8988T (cell line): Measurements from ENCODE around the gene MIGA2.

Source experiments
- DNase-seq: peaks from one replicate; pipeline ENCODE4 v3.0.0; 2011

Gene MIGA2

DNA sequence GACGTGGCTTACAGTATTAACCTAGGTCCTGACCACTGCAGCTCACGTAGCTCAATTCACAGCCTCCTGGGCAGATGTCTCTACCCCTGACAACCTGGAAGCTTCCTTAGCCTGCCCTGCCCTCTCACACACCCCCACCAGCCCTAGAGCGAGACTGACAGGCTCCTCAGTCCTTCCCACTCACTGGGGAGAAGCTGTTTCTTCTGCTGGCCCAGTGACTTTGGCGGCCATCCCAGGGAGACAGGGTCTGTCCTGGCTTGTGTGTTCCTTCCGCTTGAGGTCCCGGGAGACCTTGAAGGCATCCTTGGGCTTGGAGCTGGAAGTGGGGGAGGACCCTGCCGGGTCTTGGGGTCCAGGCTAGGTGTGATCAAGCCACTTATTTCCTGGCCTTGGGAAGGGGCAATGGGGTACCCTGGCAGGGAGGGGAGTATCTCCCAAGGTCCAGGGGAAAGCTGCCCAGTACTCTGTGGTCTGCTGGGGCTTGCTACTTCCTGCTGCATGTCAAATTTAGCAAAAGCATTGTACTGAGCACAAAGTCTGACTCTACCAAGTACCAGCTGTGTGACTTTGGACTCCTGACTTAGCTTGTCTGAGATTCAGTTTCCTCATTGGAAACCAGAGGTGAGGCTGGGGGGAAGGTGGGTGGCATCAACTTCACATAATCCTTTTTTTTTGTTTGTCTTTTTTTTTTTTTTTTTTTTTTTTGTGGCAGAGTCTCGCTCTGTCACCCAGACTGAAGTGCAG lies 1.9 kb downstream of the MIGA2 start:
- DNase-seq, result no peak

DNA sequence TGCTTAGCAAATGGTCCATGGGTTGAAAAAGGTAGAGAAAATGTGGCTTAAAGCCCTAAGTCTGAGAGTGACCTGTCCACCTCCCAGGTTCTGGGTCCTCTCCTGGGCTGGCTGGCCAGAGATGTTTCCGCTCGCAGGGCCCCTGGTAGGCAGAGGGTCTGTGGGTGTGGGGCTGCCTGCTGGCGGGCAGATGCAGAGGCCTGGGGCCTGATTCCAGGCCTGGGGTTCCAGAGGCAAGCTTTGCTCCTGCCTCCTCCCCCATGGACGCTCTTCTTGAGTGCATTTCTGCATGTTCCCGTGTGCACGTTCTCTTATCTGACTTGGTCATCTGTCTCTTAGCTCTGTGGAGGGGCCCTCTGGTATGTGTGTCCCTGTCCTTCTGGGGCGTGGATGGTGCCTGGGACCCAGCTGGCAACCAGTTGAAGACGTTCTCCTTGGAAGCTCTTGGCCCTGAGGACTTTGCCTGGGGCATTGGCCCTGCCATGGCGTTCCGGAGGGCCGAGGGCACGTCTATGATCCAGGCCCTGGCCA lies 3.8 kb downstream of the MIGA2 start:
- DNase-seq, result no peak

DNA sequence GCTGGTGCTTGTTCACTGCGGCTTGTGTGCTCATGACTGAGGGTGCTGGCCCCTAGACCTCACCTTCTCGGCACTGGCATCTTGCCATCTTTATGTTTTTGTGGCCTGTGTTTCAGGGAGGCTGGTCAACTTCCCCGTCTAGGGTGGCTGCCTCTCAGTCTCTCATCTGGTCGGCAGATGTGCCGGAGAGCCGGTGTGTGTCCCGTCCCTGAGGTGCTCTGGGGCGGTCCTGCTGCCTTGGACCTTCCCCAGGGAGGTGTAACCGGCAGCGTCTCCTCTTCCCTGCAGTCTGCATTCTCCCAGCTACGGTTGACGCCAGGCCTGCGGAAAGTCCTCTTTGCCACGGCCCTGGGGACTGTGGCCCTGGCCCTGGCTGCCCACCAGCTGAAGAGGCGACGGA lies 5.6 kb downstream of the MIGA2 start:
- no peak for DNase-seq

DNA sequence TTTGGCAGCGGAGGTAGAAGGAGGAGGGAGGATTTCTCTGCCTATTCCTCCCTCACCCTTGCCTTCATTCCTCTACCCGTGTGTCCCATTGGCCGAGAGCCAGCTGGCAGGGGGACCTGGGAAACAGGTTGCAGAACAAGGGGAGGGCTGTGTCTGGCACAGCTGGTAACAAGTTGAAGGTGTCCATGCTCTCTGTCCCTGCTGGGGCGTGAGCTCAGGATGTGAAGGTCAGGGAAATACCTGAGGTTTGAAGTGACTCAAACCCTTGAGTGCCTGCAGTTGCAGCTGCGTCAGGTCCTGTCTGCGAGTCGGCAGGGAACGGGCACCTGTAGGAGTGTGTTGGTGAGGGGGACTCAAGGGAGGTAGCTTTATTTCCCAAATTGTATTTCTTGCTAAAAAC lies 16.2 kb downstream of the MIGA2 start:
- no peak for DNase-seq

DNA sequence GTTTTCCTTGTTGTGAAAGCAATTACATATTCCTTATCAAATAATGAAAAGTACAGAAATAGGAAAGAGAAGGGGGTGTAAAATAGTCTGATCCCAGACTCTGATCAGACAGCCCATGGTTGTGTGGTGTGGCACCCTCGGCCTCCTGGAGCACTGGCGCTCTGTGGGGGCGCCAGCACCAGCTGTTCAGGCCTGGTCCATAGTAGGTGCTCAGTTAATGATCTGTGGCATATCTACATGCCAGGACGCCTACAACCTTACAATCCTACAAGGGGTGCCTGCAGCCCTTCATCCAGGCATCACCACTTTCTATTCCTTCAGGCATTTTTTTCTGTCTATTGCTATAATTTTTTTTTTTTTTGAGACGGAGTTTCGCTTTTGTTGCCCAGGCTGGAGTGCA lies 16.6 kb downstream of the MIGA2 start:
- no peak for DNase-seq

DNA sequence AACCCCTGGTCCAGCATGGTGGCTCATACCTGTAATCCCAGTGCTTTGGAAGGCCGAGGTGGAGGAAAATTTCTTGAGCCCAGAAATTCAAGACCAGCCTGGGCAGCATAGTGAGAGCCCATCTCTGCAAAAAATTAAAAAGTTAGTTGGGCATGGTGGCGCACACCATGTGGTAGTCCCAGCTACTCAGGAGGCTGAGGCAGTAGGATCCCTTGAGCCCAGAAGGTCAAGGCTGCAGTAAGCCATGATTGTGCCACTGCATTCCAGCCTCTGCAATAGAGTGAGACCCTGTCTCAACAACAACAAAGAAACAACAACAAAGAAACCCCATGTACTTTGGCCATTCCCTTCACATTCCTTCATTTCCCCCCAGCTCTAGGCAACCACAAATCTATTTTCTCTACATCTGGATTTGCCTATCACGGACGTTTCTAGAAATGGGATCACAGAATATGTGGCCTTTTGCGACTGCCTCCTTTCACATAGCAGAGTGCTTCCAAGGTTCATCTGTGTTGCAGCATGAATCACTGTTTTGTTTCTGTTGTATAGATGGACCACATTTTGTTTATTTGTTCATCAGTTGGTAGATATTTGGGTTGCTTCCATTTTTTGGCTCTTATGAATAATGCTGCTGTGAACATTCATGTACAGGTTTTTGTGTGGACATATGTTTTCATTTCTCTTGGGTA lies 17.9 kb downstream of the MIGA2 start:
- no peak for DNase-seq

DNA sequence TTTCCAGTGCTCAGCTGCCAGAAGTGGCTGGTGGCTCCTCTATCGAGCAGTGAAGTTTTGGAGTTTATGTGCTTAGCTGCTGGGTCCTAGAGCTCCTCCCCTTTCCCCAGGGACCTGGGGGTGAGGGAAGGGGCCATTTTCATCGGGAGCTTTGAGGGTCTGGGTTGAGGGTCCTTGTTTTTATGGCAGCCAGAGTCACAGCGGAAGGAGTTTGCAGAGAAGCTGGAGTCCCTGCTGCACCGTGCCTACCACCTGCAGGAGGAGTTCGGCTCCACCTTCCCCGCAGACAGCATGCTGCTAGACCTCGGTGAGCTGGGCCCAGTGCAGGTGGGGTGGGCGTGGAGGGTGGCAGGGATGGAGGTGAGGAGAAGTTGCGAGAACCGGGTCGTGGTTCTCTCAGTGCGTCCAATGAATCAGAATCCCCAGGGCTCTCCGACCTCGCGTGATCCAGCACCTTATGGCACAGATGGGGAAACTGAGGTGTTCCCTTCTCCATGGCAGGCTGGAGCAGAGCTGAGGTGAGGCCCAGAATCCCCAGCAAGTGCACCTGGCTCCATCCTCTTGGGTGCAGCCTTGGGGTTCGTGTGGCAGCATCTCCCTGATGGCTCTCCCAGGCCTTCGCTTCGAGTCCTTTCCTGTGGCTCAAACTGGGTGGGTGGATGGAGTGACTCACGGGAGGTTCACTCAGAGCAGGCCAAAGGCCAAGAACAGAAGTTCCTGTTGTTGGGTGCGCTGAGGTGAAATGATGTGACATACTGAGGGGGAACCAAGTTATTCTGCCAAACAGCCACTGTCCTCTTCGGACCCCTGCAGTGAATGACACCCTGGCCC lies 22.8 kb downstream of the MIGA2 start:
- DNase-seq, result no peak

DNA sequence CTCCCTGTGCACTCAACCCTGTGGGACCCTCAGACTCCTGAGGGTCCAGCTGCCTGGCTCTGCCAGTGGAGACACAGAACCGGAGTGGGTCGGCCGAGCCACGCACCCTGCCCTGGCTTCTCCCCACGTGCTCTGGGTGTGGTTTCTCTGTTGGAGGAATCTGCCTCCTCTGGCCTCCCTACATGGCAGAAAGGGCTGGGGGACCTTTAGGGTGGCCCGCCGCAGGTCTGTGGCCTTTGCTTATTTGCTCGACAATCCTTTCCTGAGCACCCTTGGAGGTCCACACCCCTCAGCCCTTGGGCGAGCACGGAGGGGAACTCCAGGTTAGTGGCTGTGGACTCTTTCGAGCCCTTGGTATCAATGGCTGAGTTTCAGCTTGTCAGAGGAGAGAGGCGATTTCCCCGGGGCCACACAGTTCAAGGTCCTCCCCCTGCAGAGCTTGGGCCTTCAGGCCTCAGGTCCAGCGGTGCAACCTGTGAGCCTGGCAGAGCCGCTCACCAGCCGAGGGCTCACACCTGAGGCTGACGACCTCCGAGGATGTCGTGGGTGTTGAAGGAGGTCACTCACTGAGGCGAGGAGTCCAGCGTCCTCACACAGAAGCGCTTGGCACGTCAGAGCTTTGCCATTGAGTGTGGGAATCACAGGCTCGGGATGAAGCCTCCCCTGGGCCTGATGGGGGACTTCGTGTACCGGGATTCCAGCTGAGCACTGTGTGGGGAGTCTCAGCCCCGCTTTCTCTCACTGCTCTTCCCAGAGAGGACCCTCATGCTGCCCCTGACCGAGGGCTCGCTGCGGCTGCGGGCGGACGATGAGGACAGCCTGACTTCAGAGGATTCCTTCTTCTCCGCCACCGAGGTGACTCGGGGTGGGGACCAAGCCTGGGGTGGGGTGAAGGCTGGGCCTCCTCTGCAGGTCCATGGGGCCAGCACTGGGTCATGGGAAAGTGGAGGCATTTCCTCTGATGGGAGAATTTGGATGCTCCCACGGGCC lies 23.7 kb downstream of the MIGA2 start:
- DNase-seq, result no peak

DNA sequence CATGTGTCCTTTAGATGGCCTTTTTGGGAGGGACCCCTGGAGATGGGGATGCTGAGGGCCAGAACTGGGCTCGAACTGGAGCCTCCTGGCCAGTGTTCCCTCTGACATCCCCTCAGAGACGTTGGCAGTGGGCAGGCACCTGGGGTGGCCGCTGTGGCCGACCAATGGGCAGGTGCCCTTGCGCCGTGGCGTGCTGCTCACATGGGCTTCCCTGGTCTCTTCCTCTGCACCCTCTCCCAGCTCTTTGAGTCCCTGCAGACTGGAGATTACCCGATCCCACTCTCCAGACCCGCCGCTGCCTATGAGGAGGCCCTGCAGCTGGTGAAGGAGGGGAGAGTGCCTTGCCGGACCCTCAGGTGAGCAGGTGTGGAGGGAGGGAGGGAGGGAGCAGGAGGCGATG lies 24.6 kb downstream of the MIGA2 start:
- no peak for DNase-seq

DNA sequence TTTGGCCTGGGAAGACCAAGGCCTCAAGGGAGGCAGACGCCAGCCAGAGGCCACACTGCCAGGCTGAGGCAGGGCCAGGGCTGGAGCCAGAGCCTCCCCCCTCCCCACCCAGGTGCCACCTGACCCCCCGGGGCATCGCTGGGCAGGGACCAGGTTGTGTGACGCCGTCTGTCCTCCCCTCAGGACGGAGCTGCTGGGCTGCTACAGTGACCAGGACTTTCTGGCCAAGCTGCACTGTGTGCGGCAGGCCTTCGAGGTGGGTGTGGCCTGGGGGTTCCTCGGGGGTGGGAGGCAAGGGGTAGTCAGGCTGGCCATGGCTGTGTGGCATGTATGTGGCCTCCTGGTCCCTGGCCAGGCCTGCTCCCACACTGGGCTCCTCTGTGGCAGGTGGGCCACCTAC lies 26.6 kb downstream of the MIGA2 start:
- no peak for DNase-seq

DNA sequence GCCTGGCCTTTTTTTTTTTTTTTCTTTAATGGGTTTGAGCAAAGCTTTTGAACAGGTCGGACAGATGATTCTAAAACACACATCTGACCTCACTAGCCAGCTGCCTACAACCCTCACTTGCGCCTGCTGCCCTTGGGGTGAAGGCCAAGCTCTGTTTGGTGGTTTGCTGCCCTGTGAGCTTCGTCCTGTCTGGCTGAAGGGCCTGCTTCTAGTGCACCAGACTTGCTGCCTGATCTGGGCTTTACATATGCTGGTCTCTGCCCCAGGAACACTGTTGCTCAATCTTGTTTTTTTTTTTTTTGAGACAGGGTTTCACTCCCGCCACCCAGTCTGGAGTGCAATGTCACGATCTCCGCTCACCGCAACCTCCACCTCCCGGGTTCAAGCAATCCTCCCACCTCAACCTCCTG lies 28.1 kb downstream of the MIGA2 start:
- DNase-seq, result no peak

DNA sequence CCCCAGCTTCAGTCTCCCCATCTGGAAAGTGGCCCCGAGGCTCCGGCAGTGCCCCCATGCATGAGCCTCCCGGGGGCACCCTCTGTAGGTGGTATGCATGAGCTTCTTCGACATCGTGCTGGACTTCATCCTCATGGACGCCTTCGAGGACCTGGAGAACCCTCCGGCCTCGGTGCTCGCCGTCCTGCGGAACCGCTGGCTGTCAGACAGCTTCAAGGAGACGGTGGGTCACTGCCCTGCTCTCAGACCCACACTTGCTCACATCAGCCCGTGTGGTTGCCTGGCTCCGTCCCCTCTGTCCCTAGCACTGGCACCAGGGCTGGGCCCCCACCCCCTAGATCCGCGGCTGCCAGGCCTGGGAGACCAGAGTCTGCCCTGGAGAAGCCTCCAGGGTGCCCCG lies 31.7 kb downstream of the MIGA2 start:
- no peak for DNase-seq

DNA sequence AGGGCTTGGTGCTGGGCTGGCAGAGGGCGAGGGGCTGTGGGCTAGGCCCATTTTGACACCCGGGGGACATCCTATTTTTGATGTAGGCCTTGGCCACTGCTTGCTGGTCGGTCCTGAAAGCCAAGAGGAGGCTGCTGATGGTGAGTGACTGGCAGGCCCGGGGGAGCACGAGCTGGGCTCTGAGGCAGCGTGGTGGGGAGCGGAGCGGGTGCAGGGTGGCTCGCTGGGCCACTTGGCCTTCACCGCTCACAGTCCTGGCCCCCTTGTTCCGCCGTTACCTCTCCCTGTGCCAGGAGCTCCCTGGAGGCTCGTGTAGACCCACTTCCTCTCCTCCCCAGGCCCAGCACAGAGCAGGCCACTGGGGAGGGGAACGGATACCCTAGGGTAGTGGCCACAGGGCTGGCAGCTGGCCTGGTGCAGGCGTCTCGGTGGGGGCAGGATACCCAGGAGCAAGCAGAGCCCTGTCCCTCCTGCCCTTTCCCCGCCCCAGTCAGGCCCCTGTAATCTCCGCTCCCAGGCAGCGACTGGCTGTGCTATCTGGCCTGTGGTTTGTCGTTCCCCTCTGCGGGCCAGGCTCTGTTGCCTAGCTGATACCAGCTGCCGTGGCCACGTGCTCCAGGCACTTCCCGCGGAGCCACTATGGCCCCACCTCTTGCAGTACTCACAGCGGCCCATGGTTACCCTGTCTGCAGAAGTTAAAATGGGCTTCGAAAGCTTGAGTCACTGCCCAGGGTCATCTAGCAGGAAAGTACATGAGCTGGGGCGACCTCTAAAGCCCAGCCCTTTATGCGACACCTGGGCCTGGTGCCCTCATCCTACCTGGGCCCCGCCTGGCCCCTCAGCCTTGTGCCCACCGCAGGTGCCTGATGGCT lies 32.8 kb downstream of the MIGA2 start:
- no peak for DNase-seq

DNA sequence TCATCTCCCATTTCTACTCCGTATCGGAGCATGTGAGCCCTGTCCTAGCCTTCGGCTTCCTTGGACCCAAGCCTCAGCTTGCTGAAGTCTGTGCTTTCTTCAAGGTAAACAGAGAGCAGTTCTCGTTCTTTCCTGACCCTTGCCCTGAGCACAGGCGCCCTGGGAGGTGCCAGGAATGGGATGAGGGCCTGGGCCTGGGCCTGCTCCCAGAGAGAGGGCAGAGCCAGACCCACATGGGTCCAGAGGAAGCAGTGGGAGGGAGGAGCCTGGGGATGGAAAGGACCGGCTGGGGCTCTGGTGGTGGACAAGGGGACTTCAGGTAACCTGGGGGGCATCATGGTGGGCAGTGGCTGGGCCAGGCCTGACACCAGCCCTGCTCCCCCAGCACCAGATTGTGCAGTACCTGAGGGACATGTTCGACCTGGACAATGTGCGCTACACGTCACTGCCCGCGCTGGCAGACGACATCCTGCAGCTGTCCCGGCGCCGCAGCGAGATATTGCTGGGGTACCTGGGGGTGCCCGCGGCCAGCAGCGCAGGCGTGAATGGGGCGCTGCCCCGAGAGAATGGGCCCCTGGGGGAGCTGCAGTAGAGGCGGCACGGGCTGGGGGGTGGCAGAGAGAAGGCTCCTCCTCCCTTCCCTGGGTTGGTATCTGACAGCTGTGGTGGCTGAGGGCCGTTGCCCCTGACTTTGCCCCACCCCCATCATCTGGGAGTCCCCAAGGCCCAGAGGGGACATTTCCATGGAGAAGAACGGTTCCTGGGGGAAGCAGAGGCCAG lies 33.6 kb downstream of the MIGA2 start:
- DNase-seq, result no peak

DNA sequence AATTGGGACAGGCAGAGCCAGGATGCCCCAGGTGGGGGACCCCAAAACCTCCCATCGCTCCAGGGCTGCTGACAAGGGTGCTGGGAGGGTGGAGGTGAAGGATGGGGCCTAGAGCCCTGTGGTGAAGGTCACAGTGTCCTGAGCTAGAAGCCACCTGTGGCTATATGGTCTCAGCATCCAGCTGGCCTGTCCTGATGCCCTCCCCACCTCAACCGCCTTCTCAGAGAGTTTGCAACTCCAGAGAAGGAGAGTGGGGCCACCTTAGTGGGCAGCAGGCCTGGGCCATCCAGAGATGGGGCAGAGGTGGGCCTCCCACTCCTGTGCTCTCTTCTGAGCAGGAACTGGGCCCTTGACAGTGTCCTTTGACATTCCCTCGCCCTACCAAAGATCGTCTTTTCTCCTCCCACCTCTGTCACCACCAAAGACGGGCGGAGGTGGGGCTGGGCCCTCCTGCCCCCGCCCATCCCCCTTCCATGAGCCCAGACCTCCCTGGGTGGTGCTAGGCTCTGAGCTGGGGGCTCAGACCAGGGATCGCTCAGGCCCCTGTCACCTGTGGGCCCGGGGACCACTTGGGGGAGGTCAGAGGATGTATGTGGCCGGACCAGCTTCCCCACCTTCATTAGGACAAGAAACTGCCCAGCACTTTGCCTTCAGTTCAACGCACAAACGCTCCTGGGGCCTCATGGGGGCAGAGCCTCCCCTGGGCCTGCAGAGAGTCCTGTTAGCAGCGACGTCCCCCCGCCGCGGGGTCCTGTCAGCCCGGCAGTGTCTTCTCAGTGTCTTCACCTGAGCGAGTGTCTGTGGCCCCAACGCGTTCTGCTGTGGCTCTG lies 34.5 kb downstream of the MIGA2 start:
- DNase-seq, result no peak

DNA sequence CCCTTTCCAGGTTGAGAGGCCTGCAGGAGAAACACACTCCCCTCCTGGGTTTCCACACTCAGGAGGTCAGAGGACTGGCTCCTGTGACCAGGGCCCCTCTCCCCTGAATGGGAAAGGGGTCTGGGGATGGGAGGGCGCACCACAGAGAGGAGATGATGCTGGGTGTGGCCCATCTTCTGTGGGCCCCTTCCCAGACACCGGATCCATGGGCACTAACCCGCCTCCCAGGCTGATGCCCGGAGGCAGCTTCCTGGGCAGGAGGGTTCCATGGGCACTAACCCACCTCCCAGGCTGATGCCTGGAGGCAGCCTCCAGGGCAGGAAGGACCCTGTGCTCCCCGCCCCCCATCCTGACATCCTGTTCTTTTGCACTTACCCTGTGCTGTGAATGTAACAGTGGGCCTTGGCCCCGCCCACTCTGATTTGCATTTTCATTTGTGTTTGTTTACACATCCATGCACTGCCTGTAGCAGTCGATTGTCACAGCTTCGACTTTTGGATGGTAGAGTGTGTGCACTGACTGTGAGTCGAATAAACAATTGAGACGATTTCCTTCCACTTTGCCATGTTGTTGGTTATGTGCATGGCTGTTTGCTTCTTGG lies 35.2 kb downstream of the MIGA2 start:
- no peak for DNase-seq

DNA sequence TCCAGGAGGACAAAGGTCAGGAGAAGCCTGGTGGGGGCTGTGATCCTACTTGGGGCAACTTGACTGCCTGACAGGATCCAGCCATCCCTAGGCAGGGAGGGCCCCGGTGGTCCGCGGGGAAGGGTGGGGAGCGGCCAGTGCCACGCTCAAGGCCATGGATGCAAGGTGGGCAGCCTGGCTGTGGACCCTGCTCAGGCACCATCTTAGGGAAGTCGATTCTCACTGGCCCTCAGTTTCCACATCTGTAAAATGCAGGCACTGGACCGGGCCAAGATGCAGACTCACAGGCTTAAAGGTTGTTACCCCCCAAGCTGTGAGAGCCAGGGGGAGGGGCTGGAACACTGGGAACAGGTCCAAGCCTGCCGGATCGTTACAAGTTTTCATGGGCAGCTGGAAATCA lies 35.7 kb downstream of the MIGA2 start:
- DNase-seq, result no peak

DNA sequence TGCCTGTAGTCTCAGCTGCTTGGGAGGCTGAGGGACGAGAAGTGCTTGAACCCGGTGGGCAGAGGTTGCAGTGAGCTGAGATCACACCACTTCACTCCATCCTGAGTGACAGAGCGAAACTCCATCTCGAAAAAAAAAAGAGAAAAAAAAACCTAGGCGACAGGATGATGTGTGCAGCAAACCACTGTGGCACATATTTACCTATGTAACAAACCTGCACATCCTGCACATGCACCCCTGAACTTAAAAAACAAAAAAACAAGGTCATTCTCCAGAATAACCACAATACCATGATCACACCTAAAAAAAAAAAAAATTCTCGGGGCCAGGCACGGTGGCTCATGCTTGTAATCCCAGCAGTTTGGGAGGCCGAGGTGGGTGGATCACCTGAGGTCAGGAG lies 37.0 kb downstream of the MIGA2 start:
- no peak for DNase-seq

DNA sequence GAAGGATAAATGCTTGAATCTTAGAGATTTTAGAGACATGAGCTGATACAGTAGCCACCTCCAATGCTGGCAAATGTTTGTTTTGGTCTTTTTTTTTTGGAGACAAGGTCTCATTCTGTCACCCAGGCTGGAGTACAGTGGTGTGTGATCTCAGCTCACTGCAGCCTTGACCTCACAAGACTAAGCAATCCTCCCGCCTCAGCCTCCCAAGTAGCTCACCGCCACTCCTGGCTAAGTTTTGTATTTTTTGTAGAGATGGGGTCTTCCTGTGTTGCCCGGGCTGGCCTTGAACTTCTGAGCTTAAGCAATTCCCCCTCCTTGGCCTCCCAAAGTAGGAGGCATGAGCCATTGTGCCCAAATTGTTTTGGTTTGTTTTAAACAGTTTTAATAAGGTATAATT lies 37.7 kb downstream of the MIGA2 start:
- DNase-seq, result no peak
